HG03354 (cell line): ENCODE measurements around the gene RPS6KL1.

ENCODE experiments used
- ATAC-seq: cut with Tn5 transposase; IDR thresholded peaks from one replicate; pipeline ENCODE4 v1.9.1; 2021; ENCODE audit warnings: mild to moderate bottlenecking; ENCODE audit not compliant: unreplicated experiment, poor library complexity, severe bottlenecking

Gene RPS6KL1, protein sequence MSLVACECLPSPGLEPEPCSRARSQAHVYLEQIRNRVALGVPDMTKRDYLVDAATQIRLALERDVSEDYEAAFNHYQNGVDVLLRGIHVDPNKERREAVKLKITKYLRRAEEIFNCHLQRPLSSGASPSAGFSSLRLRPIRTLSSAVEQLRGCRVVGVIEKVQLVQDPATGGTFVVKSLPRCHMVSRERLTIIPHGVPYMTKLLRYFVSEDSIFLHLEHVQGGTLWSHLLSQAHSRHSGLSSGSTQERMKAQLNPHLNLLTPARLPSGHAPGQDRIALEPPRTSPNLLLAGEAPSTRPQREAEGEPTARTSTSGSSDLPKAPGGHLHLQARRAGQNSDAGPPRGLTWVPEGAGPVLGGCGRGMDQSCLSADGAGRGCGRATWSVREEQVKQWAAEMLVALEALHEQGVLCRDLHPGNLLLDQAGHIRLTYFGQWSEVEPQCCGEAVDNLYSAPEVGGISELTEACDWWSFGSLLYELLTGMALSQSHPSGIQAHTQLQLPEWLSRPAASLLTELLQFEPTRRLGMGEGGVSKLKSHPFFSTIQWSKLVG

GRCh38 chr14:74922752-74923401 is at the start of gene RPS6KL1:
Gene RPS6KL1, minus strand, starts transcription at chr14:74923260. Its CDS starts 1,719 bp downstream, at chr14:74921541.
- peak; percentile 95 for ATAC-seq

DNA sequence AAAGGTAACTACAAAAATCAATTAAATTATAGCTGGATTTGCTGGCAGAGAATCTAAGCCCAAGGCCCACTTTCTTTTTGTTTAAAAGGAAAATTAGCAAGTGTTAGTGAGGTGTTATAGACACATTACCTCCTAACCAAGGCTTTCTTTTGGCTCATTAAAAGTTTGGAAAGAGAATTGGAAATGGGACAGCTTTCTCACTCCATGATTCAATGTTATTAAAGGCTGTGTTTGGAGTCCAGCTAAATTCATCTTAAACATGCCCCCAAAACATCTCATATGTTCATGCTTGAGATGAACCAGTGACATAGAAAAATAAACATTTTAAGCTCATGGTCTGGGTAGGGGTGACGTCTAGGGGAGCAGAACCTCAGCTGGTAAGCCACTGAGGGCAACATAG is 45.8 kb upstream of the RPS6KL1 start:
- no peak for ATAC-seq

GRCh38 chr14:74965486-74966153 is 42.6 kb upstream of the RPS6KL1 start:
- ATAC-seq, result no peak

DNA sequence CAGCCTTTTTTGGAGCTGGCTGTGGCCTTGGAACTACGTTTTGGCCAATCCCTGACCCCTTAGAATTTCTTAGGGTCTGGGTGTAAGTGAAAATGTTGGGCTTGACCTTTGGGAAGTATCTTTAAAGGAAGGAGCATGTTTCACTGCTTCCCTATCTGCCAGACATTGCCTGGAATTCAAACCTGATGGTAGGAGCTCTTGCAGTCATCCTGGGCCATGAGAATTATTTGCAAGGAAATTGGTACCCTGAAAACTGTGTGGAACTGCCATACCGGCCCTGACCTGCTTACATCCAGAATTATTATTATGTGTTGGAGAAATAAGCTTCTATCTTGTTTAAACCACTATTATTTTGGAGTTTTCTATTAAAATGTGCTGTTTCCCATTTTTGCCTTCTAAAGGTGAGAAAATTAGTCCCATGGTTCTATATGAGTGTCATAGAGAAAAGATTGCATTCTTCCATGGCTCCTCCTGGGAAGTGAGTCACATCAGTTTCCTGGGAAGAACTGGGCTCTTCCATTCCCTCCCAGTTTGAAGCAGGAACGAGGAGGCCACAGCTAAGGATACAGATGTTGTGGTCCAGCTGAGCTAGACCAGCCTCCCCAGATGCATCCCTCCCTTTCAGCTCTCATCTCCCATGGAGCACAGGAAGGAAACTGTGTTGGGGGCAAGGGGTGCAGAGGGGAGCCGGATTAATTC is 41.9 kb upstream of the RPS6KL1 start:
- no peak for ATAC-seq

- ATAC-seq, result no peak
Measured at GRCh38 chr14:74963705-74964271, 40.7 kb upstream of the RPS6KL1 start.

- no peak for ATAC-seq
Measured at GRCh38 chr14:74963178-74963704, 40.2 kb upstream of the RPS6KL1 start.

DNA sequence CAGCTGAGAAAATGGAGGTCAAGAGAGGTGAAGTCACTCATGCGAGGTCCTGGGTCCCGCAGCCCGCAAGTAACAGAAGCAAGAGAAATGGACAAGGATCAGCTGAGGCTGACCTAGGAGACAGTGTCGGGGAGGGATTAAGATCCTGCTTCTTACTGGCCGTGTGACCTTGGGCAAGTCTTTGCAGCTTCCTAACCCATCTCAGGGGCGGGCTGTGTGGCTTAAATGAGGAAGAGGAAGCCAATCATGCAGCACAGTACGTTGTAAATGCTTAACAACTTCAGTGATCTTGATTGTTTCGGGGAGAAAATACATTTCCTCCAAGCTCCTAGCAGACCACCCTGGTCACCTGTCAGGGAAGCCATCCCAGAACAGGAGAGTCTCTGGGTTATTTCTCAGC is 39.4 kb upstream of the RPS6KL1 start:
- no peak for ATAC-seq

- ATAC-seq, result no peak
Measured at GRCh38 chr14:74962046-74962445, 39.0 kb upstream of the RPS6KL1 start.

DNA sequence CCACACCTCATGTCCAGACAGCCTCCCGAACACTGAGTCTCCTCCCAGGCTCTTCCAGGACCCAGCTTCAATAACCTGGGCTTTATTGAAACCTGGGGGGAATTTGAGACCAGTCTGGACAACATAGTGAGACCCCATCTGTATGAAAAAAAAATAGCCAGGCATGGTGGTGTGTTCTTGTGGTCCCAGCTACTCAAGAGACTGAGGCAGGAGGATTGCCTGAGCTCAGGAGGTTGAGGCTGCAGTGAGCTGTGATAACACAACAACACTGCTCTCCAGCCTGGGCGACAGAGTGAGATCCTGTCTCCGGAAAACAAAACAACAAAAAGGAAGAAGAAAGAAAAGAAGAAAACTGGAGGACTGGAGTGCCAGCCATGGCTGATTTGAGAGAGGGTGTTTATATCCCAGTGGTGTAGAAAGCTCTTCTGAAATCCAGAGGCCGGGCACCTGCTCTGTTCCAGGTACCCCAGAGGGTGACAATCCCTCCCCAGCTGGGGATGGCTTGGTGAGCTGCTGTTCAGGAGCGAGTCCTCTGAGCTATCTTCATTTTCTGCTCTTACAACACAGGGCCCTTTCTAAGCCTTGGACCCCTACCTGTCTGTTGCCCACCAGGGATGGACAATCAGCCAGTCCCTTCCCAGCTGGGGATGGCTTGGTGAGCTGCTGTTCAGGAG is 38.3 kb upstream of the RPS6KL1 start:
- ATAC-seq, result no peak

- no peak for ATAC-seq
Measured at GRCh38 chr14:74960736-74961135, 37.7 kb upstream of the RPS6KL1 start.

GRCh38 chr14:74959596-74960180 is 36.6 kb upstream of the RPS6KL1 start:
- no peak for ATAC-seq

DNA sequence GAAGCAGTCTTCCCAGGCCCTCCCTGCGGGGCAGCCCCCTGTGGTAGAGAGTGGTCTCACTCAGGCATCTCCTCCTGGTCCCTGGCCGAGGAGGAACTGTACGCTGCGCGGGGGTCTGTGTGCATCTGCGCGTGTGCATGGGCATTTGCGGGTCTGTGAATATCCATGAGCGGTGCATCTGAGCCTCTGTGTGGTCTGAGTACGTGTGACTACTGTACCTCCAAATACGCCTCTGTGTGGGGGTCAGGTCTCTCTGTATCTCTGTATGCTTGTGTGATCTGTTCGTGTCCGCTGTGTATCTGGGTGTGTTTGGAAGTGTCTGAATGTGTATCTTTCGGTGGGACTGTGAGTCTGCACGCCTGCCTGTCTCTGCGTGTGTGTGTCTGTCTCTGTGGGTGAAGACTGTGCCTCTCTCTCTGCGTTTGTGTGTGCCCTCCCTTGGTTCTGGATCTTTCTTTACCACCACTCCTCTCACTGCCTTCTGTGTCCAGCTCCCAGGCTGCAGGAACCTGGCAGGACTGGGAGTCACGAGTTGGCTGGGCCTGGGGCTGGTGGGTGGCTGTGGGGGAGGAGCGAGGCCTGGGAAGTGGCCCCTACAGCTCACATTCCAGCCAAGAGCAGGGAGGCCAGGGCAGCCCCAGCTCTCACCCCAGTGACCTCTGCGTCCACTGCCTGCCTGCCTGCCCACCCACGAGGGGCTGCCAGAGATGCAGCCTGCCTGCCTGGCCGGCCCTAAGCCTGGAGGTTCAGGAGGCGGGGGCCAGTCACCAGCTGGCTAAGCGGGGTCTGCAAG is 33.4 kb upstream of the RPS6KL1 start:
- ATAC-seq, result no peak

DNA sequence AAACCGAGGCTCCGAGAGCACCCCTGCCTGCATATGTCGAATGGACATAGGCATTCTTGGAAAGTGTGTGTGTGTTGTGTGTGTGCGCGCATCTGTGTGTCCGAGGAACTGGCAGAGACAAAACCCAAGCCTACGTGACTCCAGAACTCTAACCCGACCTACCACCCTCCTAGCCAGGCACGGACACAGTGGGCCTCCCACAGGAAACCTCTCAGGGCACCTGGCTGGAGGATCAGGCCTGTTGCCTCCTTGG is 32.9 kb upstream of the RPS6KL1 start:
- ATAC-seq, result no peak

DNA sequence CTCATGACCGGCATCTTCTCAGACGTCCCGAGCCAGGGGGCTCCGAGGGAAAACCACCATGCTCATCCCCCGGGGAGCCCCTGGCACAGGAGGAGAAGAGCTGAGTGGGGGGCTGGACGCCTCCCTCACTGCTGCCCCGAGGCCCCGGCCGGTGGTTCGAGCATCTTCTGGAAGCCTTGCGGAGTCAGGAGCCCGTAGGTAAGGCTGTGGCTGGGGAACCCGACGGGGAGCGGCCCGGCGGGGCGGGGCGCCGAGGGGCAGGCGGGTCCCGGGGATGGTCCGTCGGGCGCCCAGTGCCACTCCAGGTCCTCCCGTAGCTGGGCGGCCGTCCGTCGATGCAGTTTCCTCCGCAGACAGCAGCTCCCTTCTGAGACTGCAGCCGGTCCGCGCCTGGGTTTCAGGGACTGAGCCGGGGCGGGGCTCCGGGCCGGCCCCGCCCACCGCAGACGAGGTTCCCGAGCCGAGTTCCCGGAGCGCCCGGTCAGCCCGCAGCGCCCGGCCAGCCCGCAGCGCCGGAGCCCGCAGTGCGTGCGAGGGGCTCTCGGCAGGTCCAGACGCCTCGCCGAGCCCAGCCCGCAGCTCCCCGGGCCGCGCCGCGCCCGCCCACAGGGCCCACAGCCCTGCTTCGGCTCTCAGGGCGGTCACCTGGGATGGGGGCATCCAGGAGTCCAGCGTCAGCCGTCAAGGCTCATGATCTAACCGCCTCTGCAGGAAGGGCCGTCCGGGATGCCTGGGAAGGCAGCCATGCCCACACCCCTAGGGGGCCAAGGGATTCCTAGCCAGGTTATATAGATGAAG is 32.4 kb upstream of the RPS6KL1 start, which contains the start of gene PGF:
Gene PGF (minus strand): TSS at position 369 of the 798 bp plus-strand sequence. CDS start 355 bp downstream, at position 14.
- ATAC-seq, result no peak

- no peak for ATAC-seq
Measured at GRCh38 chr14:74954947-74955228, 31.8 kb upstream of the RPS6KL1 start.

- no peak for ATAC-seq
Measured at GRCh38 chr14:74954232-74954946, 31.3 kb upstream of the RPS6KL1 start.

GRCh38 chr14:74953686-74954085 is 30.6 kb upstream of the RPS6KL1 start:
- no peak for ATAC-seq
